ENCODE measurements around the gene DNAH1.

The DNAH1 gene

GRCh38 chr3:52354676-52355075, 38.6 kb downstream of the DNAH1 start:
- no peak overlapping the region for H3K4me3 ChIP-seq (ENCODE audit: low read depth, low read length)
- no peak for TF ChIP-seq CTCF (IDR thresholded peaks at IDR 0.05; ENCODE audit: borderline replicate concordance, insufficient read depth, low read depth, low read length)

- TF ChIP-seq CTCF (IDR thresholded peaks at IDR 0.05; ENCODE audit: borderline replicate concordance, insufficient read depth, low read depth, low read length), result no peak
- H3K4me3 ChIP-seq (ENCODE audit: low read depth, low read length), result no peak overlapping the region
These were observed 39.4 kb downstream of the DNAH1 start for GRCh38 chr3:52355526-52355925.

GRCh38 chr3:52356126-52356525, 40.0 kb downstream of the DNAH1 start:
- H3K4me3 ChIP-seq (ENCODE audit: low read depth, low read length), result no peak overlapping the region
- no peak for TF ChIP-seq CTCF (IDR thresholded peaks at IDR 0.05; ENCODE audit: borderline replicate concordance, insufficient read depth, low read depth, low read length)

- no peak for TF ChIP-seq CTCF (IDR thresholded peaks at IDR 0.05; ENCODE audit: borderline replicate concordance, insufficient read depth, low read depth, low read length)
These were observed 41.3 kb downstream of the DNAH1 start for GRCh38 chr3:52357151-52358080.

GRCh38 chr3:52358362-52358940, 42.3 kb downstream of the DNAH1 start:
- no peak overlapping the region for H3K4me3 ChIP-seq (ENCODE audit: low read depth, low read length)
- no peak for TF ChIP-seq CTCF (IDR thresholded peaks at IDR 0.05; ENCODE audit: borderline replicate concordance, insufficient read depth, low read depth, low read length)

More at GRCh38 chr3:52357151-52358080, 41.3 kb downstream of the DNAH1 start:
- H3K4me3 ChIP-seq (ENCODE audit: low read depth, low read length), result no peak overlapping the region

- no peak overlapping the region for H3K4me3 ChIP-seq (ENCODE audit: low read depth, low read length)
- no peak for TF ChIP-seq CTCF (IDR thresholded peaks at IDR 0.05; ENCODE audit: borderline replicate concordance, insufficient read depth, low read depth, low read length)
These were observed 43.2 kb downstream of the DNAH1 start for GRCh38 chr3:52359116-52359855.
